Heart right ventricle (tissue), 16 donors: ENCODE measurements around the gene KIF5A. TPM values are rescaled to one million over a fixed set of nuclear protein-coding genes. Genes with fewer than 3 reads are reported as not detected.

Experiments
- ATAC-seq, 8 donors: fragments of 200-7000 bp; cut with Tn5 transposase; one replicate each; pipeline ENCODE4 v1.9.1; 2020; ENCODE audit warnings: mild to moderate bottlenecking in 8 of 8, moderate library complexity in 8 of 8, moderate number of reproducible peaks in 1 of 8
- DNase-seq, 2 donors: peaks; one replicate each; pipeline ENCODE4 v3.0.0-alpha.2; 2020
- H3K27ac ChIP-seq, 10 donors: fragments of 200-600 bp; sonication (generic) in 2 of 10; one replicate each; pipeline versions ENCODE4 v1.5.0 to v1.8.0; 2020 to 2022; ENCODE audit warnings: mild to moderate bottlenecking in 3 of 10
- H3K27me3 ChIP-seq, 7 donors: fragments of 200-600 bp; one replicate each; pipeline ENCODE4 v1.8.0; 2021 to 2022; ENCODE audit warnings: mild to moderate bottlenecking in 2 of 7
- H3K36me3 ChIP-seq, 9 donors: fragments of 200-600 bp; sonication (generic) in 1 of 9; one replicate each; pipeline versions ENCODE4 v1.5.0 to v1.8.0; 2020 to 2022; ENCODE audit warnings: mild to moderate bottlenecking in 2 of 9
- H3K4me1 ChIP-seq, 9 donors: fragments of 200-600 bp; sonication (generic) in 1 of 9; one replicate each; pipeline versions ENCODE4 v1.5.0 to v1.8.0; 2020 to 2022; ENCODE audit warnings: mild to moderate bottlenecking in 4 of 9
- H3K4me3 ChIP-seq, 10 donors: fragments of 200-600 bp; sonication (generic) in 2 of 10; one replicate each; pipeline versions ENCODE4 v1.5.0 to v1.8.0; 2020 to 2022; ENCODE audit warnings: mild to moderate bottlenecking in 7 of 10, moderate library complexity in 2 of 10
- H3K9me3 ChIP-seq, 11 donors: fragments of 200-600 bp in 10 of 11; sonication (generic) in 2 of 11; one replicate each; pipeline versions ENCODE4 v1.5.0 to v1.8.0; 2013 to 2022; ENCODE audit warnings: mild to moderate bottlenecking in 2 of 11, control low read depth in 1 of 11, moderate library complexity in 1 of 11
- CTCF ChIP-seq, 9 donors: fragments of 200-600 bp; sonication (generic) in 2 of 9; IDR thresholded peaks; one replicate each; pipeline versions ENCODE4 v1.5.0 to v1.8.0; 2021 to 2022; ENCODE audit warnings: antibody characterized with exemption in 9 of 9, mild to moderate bottlenecking in 5 of 9, moderate library complexity in 1 of 9
- WGBS, 2 donors: extraction: QIAGEN DNeasy Blood & Tissue Kit; methylation state at CpG; one replicate each; pipeline ENCODE4 v1.1.7; 2013; ENCODE audit warnings: inconsistent platforms in 1 of 2; 5-methylcytosine and 5-hydroxymethylcytosine counted together
- intact Hi-C, 10 donors: fragments of 100-400 bp; cut with DNase I; formaldehyde crosslinking; loops; one replicate each; pipeline versions ENCODE4 v1.11.1 to v1.14.2; 2022
- polyA plus RNA-seq, 2 donors: library from polyadenylated mRNA; stranded (reverse); fragments of 200-250 nt; gene quantifications; one replicate each; pipeline ENCODE4 v1.2.3, GENCODE V29; 2013
- total RNA-seq, 10 donors: library from RNA; stranded (reverse); fragmentation: NEBNext Ultra II Directional in 3 of 10; extraction: Animal tissue kit (Norgen Biotek cat#: 25700) in 3 of 10; gene quantifications; one replicate each; pipeline versions ENCODE4 v1.2.1 to v1.2.4, GENCODE V29; 2021 to 2023
- donor health status: Arrhythmogenic right ventricular cardiomyopathy.
- donor health status: ischemic (EF 13 %, LVEDD 7.1; RV severe dilation, severe dysfunction).
- donor health status: healthy with polysubstance abuse.
- donor health status: DM: no; HTN: yes; CAD: no.
- donor health status: DM: no; HTN: no; CAD: no.
- donor health status: ischemic (EF 25% LVEDD 6.9; RV normal size, moderate dysfunction).
- donor health status: ischemic (EF 25% LVEDD 5.7; RV mildly dilated, moderate dysfunction).
- donor health status: healthy.
- donor health status: DM: yes; HTN: yes; CAD: no.
- donor health status: Ischemic cardiomyopathy.
- donor health status: ischemic (EF 35%, LVEDD 5.7; RV mildly dilated, moderate dysfunction).
- donor health status: nonischemic (EF 11% LVEDD 7.7; RV severe dilation, severe dysfunction).
- donor health status: DM: yes; HTN: yes; CAD: no.
- donor health status: PGD.
- donor health status: ischemic (EF 29% LVEDD 5.4; RV normal size, mild dysfunction).
- donor health status: nonischemic (EF 23%, LVEDD 6.1; RV moderate dilation, normal function).

The KIF5A gene
- total and polyA plus RNA-seq, 12 donors, result 0.05 to 0.29 (median 0.07) TPM; not detected in 5

- Histone ChIP-seq H3K4me3 (no peak overlapping the region), H3K27ac (no peak overlapping the region), H3K36me3 (peaks cover 0 to 100% (median 54%) of the 10 kb centered on the region in 9 donors), H3K27me3 (no peaks in the 10 kb centered on the region), H3K9me3 (no peaks in the 10 kb centered on the region), H3K4me1 (no peaks in the 10 kb centered on the region)
- DNase-seq (no peak), ATAC-seq (no peak)
- intact Hi-C loops, result loop anchor here in 1 of 10 donors (5.0 kb wide), 1 partner anchor 118 kb away; no protein-coding TSS in a partner anchor
- 94 to 95% methylated on average over 3 of the region's 3 CpGs for WGBS, 2 donors
- TF ChIP-seq CTCF (IDR thresholded peaks at IDR 0.05), result no peak
These were observed 14.8 kb upstream of the KIF5A start for GRCh38 chr12:57534991-57535543.

GRCh38 chr12:57535764-57536596 is 13.9 kb upstream of the KIF5A start:
- no peak overlapping the region for H3K4me3 ChIP-seq
- H3K9me3 ChIP-seq, result no peaks in the 10 kb centered on the region
- peaks cover 0 to 99% (median 45%) of the 10 kb centered on the region in 9 donors for H3K36me3 ChIP-seq
- H3K27ac ChIP-seq, result no peak overlapping the region
- intact Hi-C loops, result loop anchor here in 1 of 10 donors (5.0 kb wide), 1 partner anchor 119 kb away; no protein-coding TSS in a partner anchor
- WGBS, 2 donors, result 79 to 85% methylated on average over 6 of the region's 6 CpGs
- ATAC-seq (peak in 1 of 8 donors; percentile 13), DNase-seq (no peak)
- H3K4me1 ChIP-seq, result no peaks in the 10 kb centered on the region
- no peaks in the 10 kb centered on the region for H3K27me3 ChIP-seq
- no peak for TF ChIP-seq CTCF (IDR thresholded peaks at IDR 0.05)

- no peak overlapping the region for H3K4me3 ChIP-seq
- WGBS, 2 donors, result 93 to 100% methylated on average over 1 of the region's 1 CpG
- no peak for ATAC-seq
- TF ChIP-seq CTCF (IDR thresholded peaks at IDR 0.05), result no peak
- H3K36me3 ChIP-seq, result peaks cover 0 to 99% (median 41%) of the 10 kb centered on the region in 9 donors
- DNase-seq, result no peak
- H3K9me3 ChIP-seq, result no peaks in the 10 kb centered on the region
- no peaks in the 10 kb centered on the region for H3K4me1 ChIP-seq
- H3K27me3 ChIP-seq, result no peaks in the 10 kb centered on the region
- H3K27ac ChIP-seq, result no peak overlapping the region
- intact Hi-C loops, result loop anchor here in 1 of 10 donors (5.0 kb wide), 1 partner anchor 119 kb away; no protein-coding TSS in a partner anchor
These were observed 13.3 kb upstream of the KIF5A start for GRCh38 chr12:57536597-57536942.

- no peak overlapping the region for H3K27ac ChIP-seq
- H3K36me3 ChIP-seq, result peaks cover 0 to 86% (median 23%) of the 10 kb centered on the region in 9 donors
- H3K4me1 ChIP-seq, result peaks cover 0 to 10% (median 8%) of the 10 kb centered on the region in 9 donors
- TF ChIP-seq CTCF (IDR thresholded peaks at IDR 0.05), result no peak
- WGBS, 2 donors, result 85 to 87% methylated on average over 5 of the region's 5 CpGs
- intact Hi-C loops, result loop anchor here in 1 of 10 donors (5.0 kb wide), 1 partner anchor 122 kb away; no protein-coding TSS in a partner anchor
- DNase-seq, result no peak
- no peak for ATAC-seq
- no peaks in the 10 kb centered on the region for H3K9me3 ChIP-seq
- no peaks in the 10 kb centered on the region for H3K27me3 ChIP-seq
- H3K4me3 ChIP-seq, result no peak overlapping the region
These were observed 10.6 kb upstream of the KIF5A start for GRCh38 chr12:57539134-57539768.
